Gastroesophageal sphincter (tissue), 3 donors: Measurements from ENCODE around the gene ITGA11.

ENCODE experiments used
- POLR2AphosphoS5 ChIP-seq: sonication (generic); formaldehyde crosslinking; IDR thresholded peaks from one replicate; pipeline ENCODE4 v1.6.1; 2017; ENCODE audit warnings: antibody characterized with exemption
- TF ChIP-seq, protein P1 (sequence below), 4 experiments: fragments of 200-600 bp in 2 of 4; fragments of 450-650 bp in 2 of 4; sonication (generic) in 1 of 4; IDR thresholded peaks; one replicate each; pipeline ENCODE4 v1.5.1; 2017 to 2019; ENCODE audit warnings: antibody characterized with exemption in 4 of 4, mild to moderate bottlenecking in 2 of 4, moderate library complexity in 2 of 4

DNA sequence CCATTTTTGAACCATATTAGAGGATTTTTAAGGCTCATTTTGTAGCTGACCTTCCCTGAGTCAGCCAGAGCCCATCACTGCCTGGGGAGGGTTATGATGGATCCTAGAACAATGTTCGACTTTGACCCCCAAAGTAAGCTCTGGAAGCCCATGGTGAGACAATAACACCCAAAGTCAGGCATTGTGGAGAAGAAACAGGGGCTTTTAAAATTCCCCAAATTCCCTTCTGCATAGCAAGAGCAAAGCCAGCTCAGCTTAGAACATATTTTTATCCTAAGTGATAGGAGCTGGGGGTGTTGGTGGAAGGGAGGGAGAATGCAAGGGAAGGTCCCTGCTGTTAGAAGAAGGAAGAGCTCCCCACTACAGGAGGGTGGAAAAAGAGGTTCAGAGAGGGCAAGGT lies 4.0 kb downstream of the ITGA11 start:
- TF ChIP-seq, protein P1, sequence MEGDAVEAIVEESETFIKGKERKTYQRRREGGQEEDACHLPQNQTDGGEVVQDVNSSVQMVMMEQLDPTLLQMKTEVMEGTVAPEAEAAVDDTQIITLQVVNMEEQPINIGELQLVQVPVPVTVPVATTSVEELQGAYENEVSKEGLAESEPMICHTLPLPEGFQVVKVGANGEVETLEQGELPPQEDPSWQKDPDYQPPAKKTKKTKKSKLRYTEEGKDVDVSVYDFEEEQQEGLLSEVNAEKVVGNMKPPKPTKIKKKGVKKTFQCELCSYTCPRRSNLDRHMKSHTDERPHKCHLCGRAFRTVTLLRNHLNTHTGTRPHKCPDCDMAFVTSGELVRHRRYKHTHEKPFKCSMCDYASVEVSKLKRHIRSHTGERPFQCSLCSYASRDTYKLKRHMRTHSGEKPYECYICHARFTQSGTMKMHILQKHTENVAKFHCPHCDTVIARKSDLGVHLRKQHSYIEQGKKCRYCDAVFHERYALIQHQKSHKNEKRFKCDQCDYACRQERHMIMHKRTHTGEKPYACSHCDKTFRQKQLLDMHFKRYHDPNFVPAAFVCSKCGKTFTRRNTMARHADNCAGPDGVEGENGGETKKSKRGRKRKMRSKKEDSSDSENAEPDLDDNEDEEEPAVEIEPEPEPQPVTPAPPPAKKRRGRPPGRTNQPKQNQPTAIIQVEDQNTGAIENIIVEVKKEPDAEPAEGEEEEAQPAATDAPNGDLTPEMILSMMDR (IDR thresholded peaks at IDR 0.05) = no peak
- no peak for TF ChIP-seq POLR2AphosphoS5
